A673 (cell line): ENCODE measurements around the gene TSHZ2. TPM values are rescaled to one million over a fixed set of nuclear protein-coding genes. Genes with fewer than 3 reads are reported as not detected.

Experiments
- BruUV-seq: library from RNA; stranded (reverse); fragments of 400-500 nt; replicated peaks from 2 replicates; lab custom pipeline; 2021; lab: Mats Ljungman, UMichigan
- CTCF ChIA-PET: fragments of 300-600 bp; sonication (Branson Sonifier 250); formaldehyde crosslinking; loops from one replicate; lab custom pipeline; 2022; ENCODE audit warnings: antibody characterized with exemption; lab: Charles Lee
- POLR2A ChIA-PET: fragments of 300-600 bp; sonication (Branson Sonifier 250); formaldehyde crosslinking; loops from one replicate; lab custom pipeline; 2022; ENCODE audit warnings: antibody characterized with exemption; ENCODE audit not compliant: low non-redundant PET; lab: Charles Lee
- DNase-seq: peaks from one replicate; pipeline ENCODE4 v3.0.0-alpha.2; 2015; ENCODE audit warnings: low spot score
- H3K27ac ChIP-seq: fragments of 200-600 bp; sonication (generic); 2 replicates; pipeline ENCODE4 v1.5.1; 2016; ENCODE audit warnings: mixed run types, low read depth, mild to moderate bottlenecking, mixed read lengths, antibody characterized with exemption, low read length; ENCODE audit not compliant: poor library complexity, severe bottlenecking
- H3K27me3 ChIP-seq: fragments of 200-600 bp; sonication (generic); replicated peaks from 2 replicates; pipeline ENCODE4 v1.6.1; 2017; ENCODE audit warnings: mixed run types, low read depth, mild to moderate bottlenecking, mixed read lengths, antibody characterized with exemption, low read length; ENCODE audit not compliant: insufficient read depth, poor library complexity
- H3K36me3 ChIP-seq: fragments of 200-600 bp; sonication (generic); 2 replicates; pipeline ENCODE4 v1.6.1; 2016; ENCODE audit warnings: mixed run types, mild to moderate bottlenecking, mixed read lengths, antibody characterized with exemption, low read length; ENCODE audit not compliant: insufficient read depth, poor library complexity, severe bottlenecking
- H3K4me1 ChIP-seq: fragments of 200-600 bp; sonication (generic); 2 replicates; pipeline ENCODE4 v1.6.1; 2017; ENCODE audit warnings: mixed run types, mild to moderate bottlenecking, mixed read lengths, antibody characterized with exemption, low read length; ENCODE audit not compliant: insufficient read depth, poor library complexity, severe bottlenecking
- H3K4me3 ChIP-seq: fragments of 200-600 bp; sonication (generic); 2 replicates; pipeline ENCODE4 v1.5.1; 2016; ENCODE audit warnings: low read depth, mixed run types, mild to moderate bottlenecking, mixed read lengths, low read length; ENCODE audit not compliant: poor library complexity, severe bottlenecking
- H3K9me3 ChIP-seq: fragments of 200-600 bp; sonication (generic); 2 replicates; pipeline ENCODE4 v1.6.1; 2016; ENCODE audit warnings: mixed run types, low read depth, mild to moderate bottlenecking, mixed read lengths, antibody characterized with exemption, low read length; ENCODE audit not compliant: poor library complexity, severe bottlenecking
- EZH2 ChIP-seq: fragments of 200-600 bp; sonication (generic); IDR thresholded peaks from 2 replicates; pipeline ENCODE4 v1.6.1; 2017; ENCODE audit warnings: borderline replicate concordance, low read depth, mild to moderate bottlenecking, mixed read lengths, antibody characterized with exemption, low read length; ENCODE audit not compliant: poor library complexity, severe bottlenecking
- intact Hi-C: fragments of 100-400 bp; cut with micrococcal nuclease; formaldehyde crosslinking; loops from one replicate; pipeline ENCODE4 v1.10.0; 2022; ENCODE audit not compliant: unreplicated experiment
- total RNA-seq: library from RNA; stranded (reverse); gene quantifications from 2 replicates; pipeline ENCODE4 v1.2.3, GENCODE V29; 2021
- TF ChIP-seq, protein P1 (sequence below): fragments of 300-800, 200-600 bp; sonication (generic); conservative IDR thresholded peaks from 2 replicates; pipeline ENCODE4 v1.5.1; 2017; ENCODE audit warnings: low read depth, mild to moderate bottlenecking, antibody characterized with exemption, low read length, moderate library complexity, mixed read lengths

Gene TSHZ2
- total RNA-seq, 1 experiment from 2014 or later, result 4.1 TPM

DNA sequence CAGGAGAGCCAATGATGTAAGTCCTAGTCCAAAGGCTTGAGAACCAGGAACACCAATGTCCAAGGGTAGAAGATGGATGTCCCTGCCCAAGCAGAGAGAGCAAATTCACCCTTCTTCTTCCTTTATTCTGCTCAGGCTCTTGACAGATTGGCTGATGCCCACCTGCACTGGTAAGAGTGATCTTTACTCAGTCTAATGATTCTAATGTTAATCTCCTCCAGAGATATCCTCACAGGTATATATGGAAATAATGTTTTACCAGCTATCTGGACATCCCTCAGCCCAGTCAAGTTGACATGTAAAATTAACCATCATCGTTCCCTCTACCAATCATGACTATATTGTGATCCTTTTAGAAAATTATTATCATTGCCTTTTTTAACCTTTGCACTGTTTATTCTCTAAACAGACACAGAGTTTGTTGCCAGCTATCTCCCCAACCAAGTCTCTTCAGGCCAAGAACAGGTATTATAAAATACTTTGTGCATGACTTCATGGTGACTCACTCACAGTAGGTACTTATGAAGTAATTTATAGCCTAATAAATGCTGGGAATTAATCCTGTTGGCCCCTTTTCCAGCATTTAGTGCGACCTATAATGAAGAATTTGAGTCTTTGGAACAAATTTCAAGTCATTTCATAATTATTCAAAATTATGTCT lies 26.2 kb upstream of the TSHZ2 start:
- no peaks in the 10 kb centered on the region for H3K36me3 ChIP-seq
- H3K27ac ChIP-seq, result no peak overlapping the region
- no peaks in the 10 kb centered on the region for H3K27me3 ChIP-seq
- no peaks in the 10 kb centered on the region for H3K9me3 ChIP-seq
- ChIA-PET CTCF (no interaction called here), POLR2A (interaction anchor here (0.7 kb wide), 1 partner anchor 267 kb away, joined by 3 read pairs; no protein-coding TSS in a partner anchor)
- DNase-seq, result no peak
- no TSS peak for BruUV-seq
- intact Hi-C loops, result no loop called here
- H3K4me1 ChIP-seq, result no peaks in the 10 kb centered on the region
- no peak overlapping the region for H3K4me3 ChIP-seq
- TF ChIP-seq, protein P1, sequence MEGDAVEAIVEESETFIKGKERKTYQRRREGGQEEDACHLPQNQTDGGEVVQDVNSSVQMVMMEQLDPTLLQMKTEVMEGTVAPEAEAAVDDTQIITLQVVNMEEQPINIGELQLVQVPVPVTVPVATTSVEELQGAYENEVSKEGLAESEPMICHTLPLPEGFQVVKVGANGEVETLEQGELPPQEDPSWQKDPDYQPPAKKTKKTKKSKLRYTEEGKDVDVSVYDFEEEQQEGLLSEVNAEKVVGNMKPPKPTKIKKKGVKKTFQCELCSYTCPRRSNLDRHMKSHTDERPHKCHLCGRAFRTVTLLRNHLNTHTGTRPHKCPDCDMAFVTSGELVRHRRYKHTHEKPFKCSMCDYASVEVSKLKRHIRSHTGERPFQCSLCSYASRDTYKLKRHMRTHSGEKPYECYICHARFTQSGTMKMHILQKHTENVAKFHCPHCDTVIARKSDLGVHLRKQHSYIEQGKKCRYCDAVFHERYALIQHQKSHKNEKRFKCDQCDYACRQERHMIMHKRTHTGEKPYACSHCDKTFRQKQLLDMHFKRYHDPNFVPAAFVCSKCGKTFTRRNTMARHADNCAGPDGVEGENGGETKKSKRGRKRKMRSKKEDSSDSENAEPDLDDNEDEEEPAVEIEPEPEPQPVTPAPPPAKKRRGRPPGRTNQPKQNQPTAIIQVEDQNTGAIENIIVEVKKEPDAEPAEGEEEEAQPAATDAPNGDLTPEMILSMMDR, result no peak
- no peak for TF ChIP-seq EZH2

DNA sequence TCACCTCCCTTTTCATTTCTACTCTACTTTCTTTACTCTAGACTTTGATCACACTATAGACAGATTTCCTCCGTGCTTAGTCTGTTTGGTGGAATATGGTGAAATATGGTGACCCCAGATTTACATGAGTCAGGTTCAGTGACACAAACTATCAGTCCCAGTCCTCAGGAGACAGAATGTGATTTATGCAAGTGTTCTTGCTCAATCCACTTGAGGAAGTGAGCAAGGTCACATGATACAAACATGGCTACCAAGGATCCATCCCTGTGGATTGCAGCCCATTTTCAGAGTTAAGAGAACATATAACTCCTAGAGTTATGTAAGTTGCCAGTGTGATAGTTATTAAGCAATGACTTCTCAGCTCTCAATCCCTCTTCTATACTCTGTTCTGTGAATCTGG lies 23.7 kb upstream of the TSHZ2 start:
- intact Hi-C loops, result no loop called here
- no TSS peak for BruUV-seq
- CTCF ChIA-PET, result no interaction called here
- no peak for DNase-seq
- H3K9me3 ChIP-seq, result no peaks in the 10 kb centered on the region
- H3K27me3 ChIP-seq, result no peaks in the 10 kb centered on the region
- H3K27ac ChIP-seq, result no peak overlapping the region
- POLR2A ChIA-PET, result no interaction called here
- no peak for TF ChIP-seq EZH2
- TF ChIP-seq, protein P1, result no peak
- H3K36me3 ChIP-seq, result no peaks in the 10 kb centered on the region
- no peaks in the 10 kb centered on the region for H3K4me1 ChIP-seq
- no peak overlapping the region for H3K4me3 ChIP-seq

DNA sequence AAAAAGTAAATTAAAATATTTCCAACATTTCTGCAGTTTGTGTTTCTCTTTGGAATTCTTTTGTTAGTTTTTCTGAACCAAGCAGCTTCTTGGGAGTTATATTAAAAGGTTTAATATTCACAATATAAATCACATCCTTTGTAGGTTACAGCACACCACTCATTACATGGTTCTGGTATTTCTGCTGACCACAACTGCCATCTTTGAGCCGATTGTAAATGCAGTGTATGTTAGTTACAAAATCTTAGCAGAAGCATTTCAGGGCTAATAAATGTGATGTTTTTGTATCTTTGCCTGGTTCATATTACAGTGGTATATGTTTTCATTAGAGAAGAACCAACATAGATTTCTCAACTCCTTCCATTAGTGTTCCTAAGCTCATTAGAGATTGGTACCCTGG lies 19.1 kb upstream of the TSHZ2 start:
- no peak overlapping the region for H3K27ac ChIP-seq
- TF ChIP-seq EZH2, result no peak
- TF ChIP-seq, protein P1, result no peak
- H3K36me3 ChIP-seq, result no peaks in the 10 kb centered on the region
- intact Hi-C loops, result no loop called here
- H3K4me1 ChIP-seq, result no peaks in the 10 kb centered on the region
- no peaks in the 10 kb centered on the region for H3K9me3 ChIP-seq
- no peak for DNase-seq
- ChIA-PET POLR2A (no interaction called here), CTCF (no interaction called here)
- BruUV-seq, result no TSS peak
- H3K4me3 ChIP-seq, result no peak overlapping the region
- no peaks in the 10 kb centered on the region for H3K27me3 ChIP-seq
